Stimulated activated CD8-positive, alpha-beta memory T cell treated with anti-CD3 and anti-CD28 coated beads, Interleukin-4, amount 100 ng/mL, for 1 hour (primary cell): ENCODE results near the gene RASGEF1C.

Experiments
- DNase-seq, 2 donors: peaks; one replicate each; pipeline ENCODE4 v3.0.0-alpha.2; 2020; ENCODE audit warnings: low read depth in 2 of 2, low spot score in 1 of 2

The RASGEF1C gene

DNA sequence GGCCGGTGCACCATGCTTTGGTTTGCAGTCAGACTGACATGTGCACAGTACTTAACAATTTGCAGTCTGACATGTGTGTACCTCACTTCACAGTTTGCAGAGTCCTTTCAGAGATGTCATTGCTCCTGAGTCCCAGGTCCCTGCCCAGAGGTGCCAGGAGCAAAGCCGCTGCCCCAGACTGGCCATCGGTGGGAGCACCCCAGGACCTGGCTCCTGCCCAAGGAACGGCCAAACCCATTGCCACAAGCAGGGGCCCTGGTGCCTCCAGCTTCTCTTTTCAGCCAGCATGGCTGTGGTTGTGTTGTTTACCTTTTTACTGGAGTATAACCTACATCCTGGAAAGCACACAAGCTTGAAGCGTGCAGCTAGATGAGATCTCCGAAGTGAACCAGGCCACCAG is 28.6 kb downstream of the RASGEF1C start:
- no peak for DNase-seq

GRCh38 chr5:180179442-180180420 is 29.3 kb downstream of the RASGEF1C start:
- no peak for DNase-seq

GRCh38 chr5:180178531-180179441 is 30.2 kb downstream of the RASGEF1C start:
- no peak for DNase-seq

- DNase-seq = no peak
These were observed 32.8 kb downstream of the RASGEF1C start for GRCh38 chr5:180176191-180176590.

DNA sequence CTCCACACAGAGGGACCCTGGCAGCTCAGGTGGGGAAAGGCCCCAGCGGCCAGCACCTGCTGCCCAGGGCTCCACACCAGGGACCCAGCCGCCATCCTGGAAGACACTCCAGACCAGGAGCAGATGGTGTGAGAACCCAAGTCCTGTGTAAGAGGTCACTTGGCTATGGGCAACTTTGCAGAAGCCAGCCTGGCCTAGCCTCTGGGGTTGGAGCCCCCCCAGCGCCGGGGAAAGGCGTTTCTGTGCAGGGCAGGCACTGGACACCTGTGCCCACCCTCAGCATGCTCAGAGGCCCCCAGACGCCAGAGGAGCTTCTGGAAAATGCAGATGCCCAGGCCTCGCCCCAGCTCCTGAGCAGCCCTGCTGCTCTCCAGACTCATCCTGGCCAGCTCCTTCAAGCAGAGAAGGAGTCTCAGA is 34.0 kb downstream of the RASGEF1C start:
- no peak for DNase-seq

DNA sequence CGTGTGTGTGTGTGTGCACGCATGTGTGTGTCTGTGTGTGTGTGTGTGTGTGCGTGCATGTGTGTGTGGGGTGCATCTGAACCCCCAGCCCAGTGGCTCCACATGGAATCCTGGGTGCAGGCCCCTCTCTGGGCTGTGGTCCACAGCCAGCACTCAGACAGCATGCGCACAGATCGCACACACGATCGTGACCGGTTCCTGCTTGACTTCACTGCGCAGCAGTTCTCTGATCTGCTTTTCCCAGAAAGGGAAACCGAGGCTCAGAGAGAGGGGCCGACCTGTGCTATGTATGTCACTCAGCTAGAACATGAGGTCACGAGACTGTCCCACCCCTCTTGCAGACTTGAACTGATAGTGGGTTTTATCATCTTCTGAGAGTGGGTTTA is 34.4 kb downstream of the RASGEF1C start:
- DNase-seq = no peak

DNA sequence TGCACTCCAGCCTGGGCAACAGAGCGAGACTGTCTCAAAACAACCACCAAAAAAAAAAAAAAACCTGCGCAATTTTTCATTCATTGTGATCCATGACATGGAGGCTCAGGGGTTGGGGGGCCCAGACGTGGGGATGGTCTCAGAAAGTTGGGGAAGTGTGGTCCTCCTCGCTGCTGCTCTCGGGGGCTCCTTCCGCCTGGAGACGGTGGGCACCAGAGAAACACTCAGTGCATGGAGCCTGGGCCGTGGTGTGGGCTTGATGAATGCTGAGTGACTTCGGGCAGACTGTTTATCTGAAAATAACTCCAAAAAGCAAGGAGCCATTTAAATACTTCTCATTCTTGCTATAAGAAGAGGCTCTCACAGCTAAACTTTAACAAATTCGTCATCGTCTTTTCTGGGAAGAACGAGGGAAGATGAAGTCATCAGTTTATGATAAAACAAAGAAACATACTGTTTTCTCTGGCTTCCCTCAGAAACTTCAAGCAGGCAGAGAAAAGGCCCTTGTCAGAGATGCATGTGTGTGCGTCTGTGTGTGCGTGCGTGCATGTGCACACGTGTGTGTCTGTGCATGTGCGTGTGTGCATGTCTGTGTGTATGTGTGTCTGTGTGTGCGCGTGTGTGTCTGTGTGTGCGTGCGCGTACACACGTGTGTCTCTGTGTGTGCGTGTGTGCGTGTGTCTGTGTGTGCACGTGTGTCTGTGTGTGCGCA is 35.0 kb downstream of the RASGEF1C start:
- no peak for DNase-seq

DNA sequence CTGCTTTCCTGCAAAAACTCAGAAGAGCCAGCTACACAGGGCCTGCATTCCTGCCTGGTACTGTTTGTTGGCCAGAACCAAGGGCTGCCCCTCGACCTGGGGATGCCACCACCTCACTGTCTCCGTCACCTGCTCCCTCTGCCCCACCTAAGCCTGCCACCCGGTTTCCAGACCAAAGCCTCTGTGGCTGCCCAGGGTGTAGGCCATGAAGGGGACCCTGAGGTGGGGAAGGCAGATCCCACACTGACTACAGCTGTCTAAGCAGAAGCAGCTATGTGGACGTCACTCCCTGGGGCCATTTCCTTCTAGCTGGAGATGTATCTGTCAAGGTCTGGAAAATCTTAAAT is 35.8 kb downstream of the RASGEF1C start:
- DNase-seq = no peak

GRCh38 chr5:180172447-180173197 is 36.4 kb downstream of the RASGEF1C start:
- DNase-seq = no peak

GRCh38 chr5:180171568-180172094 is 37.4 kb downstream of the RASGEF1C start:
- no peak for DNase-seq

DNA sequence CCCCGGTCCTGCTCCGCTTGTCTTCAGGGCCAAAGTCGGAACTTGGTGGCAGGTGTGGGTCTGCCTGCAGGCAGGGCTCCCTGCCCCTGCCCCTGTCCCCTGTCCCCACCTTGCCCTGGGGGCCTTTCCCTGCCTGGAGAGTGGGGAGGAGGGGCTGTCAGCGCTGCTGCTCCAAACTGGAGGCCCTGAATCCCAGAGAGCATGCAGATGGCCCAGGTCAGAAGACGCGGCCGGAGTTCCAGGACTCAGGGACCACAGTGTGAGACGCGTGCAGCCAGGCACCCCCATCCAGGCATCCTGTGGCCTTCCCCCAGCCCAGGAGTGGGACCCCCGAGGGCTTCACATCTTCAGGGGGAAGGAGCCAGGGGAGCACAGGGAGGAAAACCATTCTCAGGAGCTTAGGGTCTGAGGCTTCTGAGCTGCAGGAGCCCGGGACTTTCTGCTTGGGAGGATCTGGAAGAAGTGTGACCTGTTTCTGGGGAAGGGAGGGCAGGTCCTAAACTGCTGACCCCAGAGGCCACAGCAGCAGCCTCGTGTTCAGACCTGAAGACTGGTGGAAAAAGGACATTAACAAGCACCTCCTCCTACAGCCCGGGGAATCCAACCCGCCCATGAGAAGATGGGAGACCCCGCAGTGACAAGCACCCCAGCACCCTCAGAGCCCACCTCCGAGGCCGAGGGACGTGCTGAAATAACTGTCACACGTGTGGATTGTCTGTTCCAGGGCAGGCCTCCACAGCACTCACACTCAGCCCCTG is 38.0 kb downstream of the RASGEF1C start:
- no peak for DNase-seq

GRCh38 chr5:180170106-180170809 is 38.8 kb downstream of the RASGEF1C start:
- no peak for DNase-seq

- DNase-seq = no peak
These were observed 39.5 kb downstream of the RASGEF1C start for GRCh38 chr5:180169248-180170105.

- no peak for DNase-seq
These were observed 40.3 kb downstream of the RASGEF1C start for GRCh38 chr5:180168758-180169157.

GRCh38 chr5:180166176-180166575 is 42.8 kb downstream of the RASGEF1C start:
- DNase-seq = no peak

DNA sequence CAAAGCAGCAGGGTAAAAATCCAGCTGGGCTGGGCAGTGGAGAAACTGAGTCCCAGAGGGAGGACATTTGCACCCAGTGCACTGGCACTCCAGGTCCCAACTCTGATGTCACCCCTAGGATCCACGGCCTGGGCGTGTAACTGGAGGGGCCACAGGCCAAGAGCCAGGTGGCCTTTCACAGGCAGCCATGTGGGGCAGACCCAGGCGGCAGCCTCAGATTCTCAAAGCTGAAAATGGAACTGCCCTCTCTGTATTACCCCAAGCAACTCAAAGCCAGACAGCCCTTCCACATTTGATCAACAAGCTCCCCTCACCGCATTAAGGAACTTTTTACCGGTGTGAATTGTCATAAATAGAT is 46.7 kb downstream of the RASGEF1C start:
- DNase-seq = no peak

DNA sequence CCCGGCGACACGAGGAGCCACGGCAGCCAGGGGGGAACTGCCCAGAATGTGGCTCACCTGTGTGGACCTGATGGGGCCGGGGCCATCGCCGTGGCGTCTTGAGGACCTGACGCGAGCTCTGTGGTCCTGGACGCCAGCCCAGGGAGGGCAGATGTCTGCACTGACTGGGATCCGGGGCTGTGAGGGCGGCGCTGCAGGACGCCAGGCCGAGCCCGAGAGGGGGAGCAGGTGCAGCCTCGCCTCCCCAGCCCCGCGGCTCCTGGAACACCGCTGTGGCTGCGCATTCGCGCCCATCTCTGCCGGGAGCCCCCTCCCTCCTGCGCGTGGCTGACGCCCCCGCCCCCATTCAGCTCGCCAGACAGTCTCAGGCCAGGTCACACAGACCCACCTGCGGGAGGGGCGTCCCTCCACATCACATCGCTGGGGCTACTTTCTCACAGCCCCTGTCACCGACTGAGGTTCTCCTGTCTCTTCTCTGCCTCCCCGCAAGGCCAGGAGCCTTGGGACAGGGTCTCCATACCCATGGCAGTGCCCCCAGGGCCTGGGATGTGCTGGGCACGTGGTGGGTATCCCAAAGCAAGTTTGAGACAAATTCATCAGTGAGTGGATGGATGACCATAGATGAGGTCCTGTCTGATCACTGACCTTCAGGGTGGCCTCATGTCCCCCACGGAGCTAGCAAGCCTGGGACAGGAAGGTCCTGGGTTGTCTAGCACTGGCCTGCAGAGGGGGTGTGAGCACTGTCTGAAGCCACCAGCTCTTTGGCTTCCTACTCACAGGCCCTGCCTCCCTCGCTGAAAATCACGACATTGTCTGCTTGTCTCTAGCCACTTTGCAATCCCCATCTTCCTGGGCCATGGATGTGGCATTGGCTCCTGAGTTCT is 47.3 kb downstream of the RASGEF1C start:
- no peak for DNase-seq
